Measurements from ENCODE around the gene KCNMB2. TPM values are rescaled to one million over a fixed set of nuclear protein-coding genes. Genes with fewer than 3 reads are reported as not detected.

KCNMB2 gene
- total and polyA plus RNA-seq, 2 experiments from 2014 or later = 2.4 TPM; not detected in 1

DNA sequence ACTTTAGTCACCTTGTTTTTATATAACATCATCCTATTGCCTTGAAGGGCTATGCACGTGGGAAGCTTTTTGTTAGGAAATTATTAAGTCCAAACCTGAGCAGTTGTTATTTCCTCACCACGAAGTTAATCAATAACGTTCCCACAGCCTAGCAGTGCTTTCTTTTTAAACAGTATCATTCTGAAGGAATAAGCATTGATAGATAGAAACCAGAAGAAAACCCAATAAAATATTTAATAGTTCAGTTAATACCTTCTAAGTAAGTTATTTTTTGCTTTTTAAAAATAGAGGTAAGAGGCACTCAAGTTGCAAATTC, 149.3 kb downstream of the KCNMB2 start:
- no peaks in the 10 kb centered on the region for H3K27me3 ChIP-seq
- H3K79me2 ChIP-seq = no peaks in the 10 kb centered on the region
- no peaks in the 10 kb centered on the region for H3K9me3 ChIP-seq (ENCODE audit: low read depth)
- no peaks in the 10 kb centered on the region for H3K9me2 ChIP-seq (replicated peaks; ENCODE audit: insufficient read depth)
- H3K4me2 ChIP-seq = no peak overlapping the region
- H3K4me1 ChIP-seq (ENCODE audit: insufficient read depth) = no peaks in the 10 kb centered on the region
- H3K36me3 ChIP-seq (replicated peaks; ENCODE audit: insufficient read depth, low read depth) = no peaks in the 10 kb centered on the region
- H3K4me3 ChIP-seq = no peak overlapping the region
- 47% methylated on average over 3 of the region's 3 CpGs for WGBS (ENCODE audit: low lambda C conversion rate, missing lambda C conversion rate)
- DNase-seq (ENCODE audit: low spot score) = no peak
- TF ChIP-seq EZH2 (IDR thresholded peaks at IDR 0.05; ENCODE audit: borderline replicate concordance) (no peak), CTCF (IDR thresholded peaks at IDR 0.05; ENCODE audit: poor library complexity) (no peak)
- no peak overlapping the region for H3K27ac ChIP-seq
- no peak overlapping the region for H2AFZ ChIP-seq
- no peaks in the 10 kb centered on the region for H4K20me1 ChIP-seq (ENCODE audit: insufficient read depth, poor library complexity, severe bottlenecking)

- Histone ChIP-seq H3K79me2 (no peaks in the 10 kb centered on the region), H3K27ac (no peak overlapping the region), H2AFZ (no peak overlapping the region), H3K4me3 (no peak overlapping the region), H3K36me3 (replicated peaks; ENCODE audit: insufficient read depth, low read depth) (no peaks in the 10 kb centered on the region), H3K4me2 (no peak overlapping the region), H3K9me3 (ENCODE audit: low read depth) (no peaks in the 10 kb centered on the region), H4K20me1 (ENCODE audit: insufficient read depth, poor library complexity, severe bottlenecking) (no peaks in the 10 kb centered on the region), H3K27me3 (no peaks in the 10 kb centered on the region), H3K4me1 (ENCODE audit: insufficient read depth) (no peaks in the 10 kb centered on the region), H3K9me2 (replicated peaks; ENCODE audit: insufficient read depth) (no peaks in the 10 kb centered on the region)
- no peak for DNase-seq (ENCODE audit: low spot score)
- 89% methylated on average over 1 of the region's 1 CpG for WGBS (ENCODE audit: low lambda C conversion rate, missing lambda C conversion rate)
- TF ChIP-seq CTCF (IDR thresholded peaks at IDR 0.05; ENCODE audit: poor library complexity) (no peak), EZH2 (IDR thresholded peaks at IDR 0.05; ENCODE audit: borderline replicate concordance) (no peak), EZH2phosphoT487 (IDR thresholded peaks at IDR 0.05; ENCODE audit: low read depth, severe bottlenecking, unreplicated experiment) (no peak)
Observed at GRCh38 chr3:178686826-178687225, 150.6 kb downstream of the KCNMB2 start.

DNA sequence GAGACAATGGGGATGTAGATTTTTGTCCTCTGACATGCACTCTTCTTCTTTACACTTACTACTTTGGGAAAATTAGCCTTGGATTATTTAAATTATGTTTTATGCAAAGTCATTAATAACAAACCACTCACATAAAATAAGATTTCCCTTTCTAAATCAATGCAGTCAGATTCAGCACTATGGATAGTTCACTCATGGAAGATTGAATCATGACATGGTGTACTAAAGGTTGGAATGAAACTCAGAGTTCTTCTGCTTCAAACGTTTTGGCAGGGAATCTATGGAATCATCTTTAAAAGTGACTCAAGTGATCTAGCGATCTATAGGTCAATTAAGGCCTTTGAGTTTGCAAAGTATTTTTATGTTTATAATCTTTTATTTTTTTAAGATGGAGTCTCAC, 154.3 kb downstream of the KCNMB2 start:
- Histone ChIP-seq H3K9me3 (ENCODE audit: low read depth) (no peaks in the 10 kb centered on the region), H3K4me1 (ENCODE audit: insufficient read depth) (no peaks in the 10 kb centered on the region), H3K4me3 (no peak overlapping the region), H2AFZ (no peak overlapping the region), H3K27me3 (no peaks in the 10 kb centered on the region), H3K4me2 (no peak overlapping the region), H4K20me1 (ENCODE audit: insufficient read depth, poor library complexity, severe bottlenecking) (no peaks in the 10 kb centered on the region), H3K9me2 (replicated peaks; ENCODE audit: insufficient read depth) (no peaks in the 10 kb centered on the region), H3K36me3 (replicated peaks; ENCODE audit: insufficient read depth, low read depth) (no peaks in the 10 kb centered on the region), H3K79me2 (no peaks in the 10 kb centered on the region), H3K27ac (no peak overlapping the region)
- DNase-seq (ENCODE audit: low spot score) = no peak
- TF ChIP-seq EZH2phosphoT487 (IDR thresholded peaks at IDR 0.05; ENCODE audit: low read depth, severe bottlenecking, unreplicated experiment) = no peak
- TF ChIP-seq CTCF (IDR thresholded peaks at IDR 0.05; ENCODE audit: poor library complexity) = no peak
- no peak for TF ChIP-seq EZH2 (IDR thresholded peaks at IDR 0.05; ENCODE audit: borderline replicate concordance)
- WGBS (ENCODE audit: low lambda C conversion rate, missing lambda C conversion rate) = 47% methylated on average over 2 of the region's 2 CpGs

GRCh38 chr3:178699364-178699763, 163.1 kb downstream of the KCNMB2 start:
- WGBS (ENCODE audit: low lambda C conversion rate, missing lambda C conversion rate) = 88% methylated on average over 4 of the region's 4 CpGs
- Histone ChIP-seq H3K27ac (no peak overlapping the region), H3K27me3 (no peaks in the 10 kb centered on the region), H3K9me3 (ENCODE audit: low read depth) (no peaks in the 10 kb centered on the region), H3K4me3 (no peak overlapping the region), H3K36me3 (replicated peaks; ENCODE audit: insufficient read depth, low read depth) (no peaks in the 10 kb centered on the region), H4K20me1 (ENCODE audit: insufficient read depth, poor library complexity, severe bottlenecking) (no peaks in the 10 kb centered on the region), H3K4me2 (no peak overlapping the region), H3K9me2 (replicated peaks; ENCODE audit: insufficient read depth) (no peaks in the 10 kb centered on the region), H2AFZ (no peak overlapping the region), H3K79me2 (no peaks in the 10 kb centered on the region), H3K4me1 (ENCODE audit: insufficient read depth) (peaks cover 3% of the 10 kb centered on the region)
- TF ChIP-seq EZH2 (IDR thresholded peaks at IDR 0.05; ENCODE audit: borderline replicate concordance) = no peak
- DNase-seq (ENCODE audit: low spot score) = no peak

Data from hepatocyte (in vitro differentiated cells).